Esophagus muscularis mucosa (tissue), 4 donors: ENCODE measurements around the gene ARHGAP15.

Experiments used
- CTCF ChIP-seq, 3 experiments: fragments of 200-600 bp in 2 of 3; fragments of 450-650 bp in 1 of 3; sonication (generic) in 2 of 3; IDR thresholded peaks; one replicate each; pipeline ENCODE4 v1.5.1; 2017 to 2019; ENCODE audit warnings: antibody characterized with exemption in 3 of 3, mild to moderate bottlenecking in 2 of 3, moderate library complexity in 1 of 3
- EP300 ChIP-seq: sonication (generic); formaldehyde crosslinking; IDR thresholded peaks from one replicate; pipeline ENCODE4 v1.6.1; 2017; ENCODE audit warnings: antibody characterized with exemption
- POLR2A ChIP-seq: fragments of 450-650 bp; IDR thresholded peaks from one replicate; pipeline ENCODE4 v1.6.1; 2017; ENCODE audit warnings: antibody characterized with exemption, moderate library complexity, mild to moderate bottlenecking, low read depth
- POLR2AphosphoS5 ChIP-seq, 2 donors: sonication (generic); formaldehyde crosslinking; IDR thresholded peaks; one replicate each; pipeline ENCODE4 v1.6.1; 2017; ENCODE audit warnings: antibody characterized with exemption in 2 of 2

GRCh38 chr2:143705108-143705707, 576.0 kb downstream of the ARHGAP15 start:
- TF ChIP-seq CTCF (IDR thresholded peaks at IDR 0.05) (no peak), POLR2A (no peak), POLR2AphosphoS5 (IDR thresholded peaks at IDR 0.05) (no peak), EP300 (no peak)
